Measurements from ENCODE around the gene SLAMF7. TPM values are rescaled to one million over a fixed set of nuclear protein-coding genes. Genes with fewer than 3 reads are reported as not detected.
A peak's percentile ranks its signal among the peaks of the same experiment; 100 is the strongest.

Gene SLAMF7
- total RNA-seq, 4 donors from 2014 or later = 2.5 to 3.9 (median 2.7) TPM

DNA sequence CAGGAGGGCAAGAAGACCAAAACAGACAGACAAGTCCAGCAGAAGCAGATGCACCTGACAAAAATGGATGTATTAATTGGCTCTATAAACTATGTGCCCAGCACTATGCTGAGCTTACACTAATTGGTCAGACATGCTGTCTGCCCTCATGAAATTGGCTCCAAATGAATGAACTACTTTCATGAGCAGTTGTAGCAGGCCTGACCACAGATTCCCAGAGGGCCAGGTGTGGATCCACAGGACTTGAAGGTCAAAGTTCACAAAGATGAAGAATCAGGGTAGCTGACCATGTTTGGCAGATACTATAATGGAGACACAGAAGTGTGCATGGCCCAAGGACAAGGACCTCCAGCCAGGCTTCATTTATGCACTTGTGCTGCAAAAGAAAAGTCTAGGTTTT lies 14.5 kb downstream of the SLAMF7 start:
- TF ChIP-seq, protein P1, sequence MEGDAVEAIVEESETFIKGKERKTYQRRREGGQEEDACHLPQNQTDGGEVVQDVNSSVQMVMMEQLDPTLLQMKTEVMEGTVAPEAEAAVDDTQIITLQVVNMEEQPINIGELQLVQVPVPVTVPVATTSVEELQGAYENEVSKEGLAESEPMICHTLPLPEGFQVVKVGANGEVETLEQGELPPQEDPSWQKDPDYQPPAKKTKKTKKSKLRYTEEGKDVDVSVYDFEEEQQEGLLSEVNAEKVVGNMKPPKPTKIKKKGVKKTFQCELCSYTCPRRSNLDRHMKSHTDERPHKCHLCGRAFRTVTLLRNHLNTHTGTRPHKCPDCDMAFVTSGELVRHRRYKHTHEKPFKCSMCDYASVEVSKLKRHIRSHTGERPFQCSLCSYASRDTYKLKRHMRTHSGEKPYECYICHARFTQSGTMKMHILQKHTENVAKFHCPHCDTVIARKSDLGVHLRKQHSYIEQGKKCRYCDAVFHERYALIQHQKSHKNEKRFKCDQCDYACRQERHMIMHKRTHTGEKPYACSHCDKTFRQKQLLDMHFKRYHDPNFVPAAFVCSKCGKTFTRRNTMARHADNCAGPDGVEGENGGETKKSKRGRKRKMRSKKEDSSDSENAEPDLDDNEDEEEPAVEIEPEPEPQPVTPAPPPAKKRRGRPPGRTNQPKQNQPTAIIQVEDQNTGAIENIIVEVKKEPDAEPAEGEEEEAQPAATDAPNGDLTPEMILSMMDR (IDR thresholded peaks at IDR 0.05) = no peak
- TF ChIP-seq POLR2A (IDR thresholded peaks at IDR 0.05) = no peak
- Histone ChIP-seq H3K36me3 (no peaks in the 10 kb centered on the region), H3K9me3 (no peaks in the 10 kb centered on the region), H3K4me3 (no peak overlapping the region), H3K27ac (no peak overlapping the region), H3K4me1 (no peaks in the 10 kb centered on the region), H3K27me3 (no peaks in the 10 kb centered on the region)
- DNase-seq = no peak

- Histone ChIP-seq H3K27me3 (no peaks in the 10 kb centered on the region), H3K27ac (peak overlapping the region in 2 of 4 donors; percentile 1 to 56), H3K9me3 (no peaks in the 10 kb centered on the region), H3K4me1 (no peaks in the 10 kb centered on the region), H3K4me3 (no peak overlapping the region), H3K36me3 (no peaks in the 10 kb centered on the region)
- no peak for TF ChIP-seq POLR2A (IDR thresholded peaks at IDR 0.05)
- TF ChIP-seq, protein P1 (IDR thresholded peaks at IDR 0.05) = no peak
- no peak for DNase-seq
Measured at GRCh38 chr1:160755461-160755860, 16.4 kb downstream of the SLAMF7 start.

GRCh38 chr1:160755911-160756848 lies 17.1 kb downstream of the SLAMF7 start:
- no peak for DNase-seq
- TF ChIP-seq POLR2A (IDR thresholded peaks at IDR 0.05) = no peak
- TF ChIP-seq, protein P1 (IDR thresholded peaks at IDR 0.05) = no peak
- Histone ChIP-seq H3K27me3 (no peaks in the 10 kb centered on the region), H3K9me3 (no peaks in the 10 kb centered on the region), H3K36me3 (no peaks in the 10 kb centered on the region), H3K4me1 (no peaks in the 10 kb centered on the region), H3K27ac (peak overlapping the region; percentile 22 to 66 (median 50)), H3K4me3 (no peak overlapping the region)

DNA sequence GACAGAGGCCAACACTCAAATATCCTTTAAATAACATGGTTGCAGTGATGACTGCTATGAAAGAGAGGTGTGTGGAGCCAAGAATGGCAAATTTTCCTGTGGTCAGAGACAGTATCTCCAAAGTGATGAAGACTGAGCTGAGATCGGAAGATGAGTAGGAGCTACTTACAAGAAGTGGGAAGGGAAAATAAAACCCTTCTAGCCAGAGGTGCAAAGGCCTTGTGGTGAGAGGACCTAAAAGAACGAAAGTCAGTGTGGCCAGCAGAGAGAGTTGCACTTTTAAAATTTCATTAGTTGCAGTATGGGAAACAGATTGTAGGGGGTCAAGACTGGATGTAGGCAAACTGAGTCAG lies 17.8 kb downstream of the SLAMF7 start:
- no peak overlapping the region for H3K4me3 ChIP-seq
- no peaks in the 10 kb centered on the region for H3K9me3 ChIP-seq
- H3K27me3 ChIP-seq = no peaks in the 10 kb centered on the region
- no peak for DNase-seq
- no peaks in the 10 kb centered on the region for H3K36me3 ChIP-seq
- TF ChIP-seq, protein P1 (IDR thresholded peaks at IDR 0.05) = no peak
- no peak for TF ChIP-seq POLR2A (IDR thresholded peaks at IDR 0.05)
- no peaks in the 10 kb centered on the region for H3K4me1 ChIP-seq
- peak overlapping the region in 3 of 4 donors; percentile 22 to 66 (median 50) for H3K27ac ChIP-seq

DNA sequence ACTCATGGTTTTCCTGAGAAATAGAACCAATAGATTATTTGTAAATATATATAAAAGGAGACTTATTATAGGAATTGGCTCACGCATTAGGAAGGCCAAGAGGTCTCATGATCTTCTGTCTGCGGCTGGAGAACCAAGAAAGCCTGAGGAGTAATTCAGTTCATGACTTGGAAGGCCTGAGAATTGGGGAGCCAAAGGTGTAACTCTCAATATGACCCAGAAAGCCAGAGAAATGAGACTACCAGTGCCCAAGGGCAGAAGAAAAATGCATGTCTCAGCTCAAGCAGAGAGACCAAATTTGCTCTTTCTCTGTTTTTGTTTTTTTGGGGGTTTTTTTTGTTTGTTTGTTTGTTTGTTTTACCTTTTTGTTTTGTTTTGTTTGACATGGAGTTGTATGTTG lies 19.5 kb downstream of the SLAMF7 start:
- no peaks in the 10 kb centered on the region for H3K9me3 ChIP-seq
- no peak for DNase-seq
- H3K4me1 ChIP-seq = no peaks in the 10 kb centered on the region
- H3K27ac ChIP-seq = no peak overlapping the region
- H3K36me3 ChIP-seq = no peaks in the 10 kb centered on the region
- H3K4me3 ChIP-seq = no peak overlapping the region
- H3K27me3 ChIP-seq = no peaks in the 10 kb centered on the region
- TF ChIP-seq POLR2A (IDR thresholded peaks at IDR 0.05) = no peak
- TF ChIP-seq, protein P1 (IDR thresholded peaks at IDR 0.05) = no peak

Data from Peyer's patch (tissue), 4 donors.